GM12865 (cell line): ENCODE measurements around the gene MRPL58.
"Not testable (repeated sequence)": the region's sequence is repeated elsewhere in the genome, so short reads cannot be mapped to it uniquely, and the experiment has no call there.

ENCODE experiments used
- DNase-seq: peaks from one replicate; pipeline ENCODE4 v3.0.0; 2010; ENCODE audit warnings: low read depth
- H3K4me3 ChIP-seq: 2 replicates; pipeline ENCODE4 v1.5.1; 2011; ENCODE audit warnings: mild to moderate bottlenecking, low read depth, low read length, control low read depth
- TF ChIP-seq, protein P1 (sequence below): IDR thresholded peaks from 2 replicates; pipeline ENCODE4 v1.5.1; 2011; ENCODE audit warnings: low read length, control low read depth, low read depth, inconsistent platforms; ENCODE audit not compliant: insufficient read depth; ENCODE audit errors: missing control alignments

Gene MRPL58

GRCh38 chr17:75012346-75013091, at the start of gene MRPL58:
Gene MRPL58 (plus strand): TSS chr17:75012670. CDS start chr17:75012687, 17 bp downstream.
- TF ChIP-seq, protein P1, sequence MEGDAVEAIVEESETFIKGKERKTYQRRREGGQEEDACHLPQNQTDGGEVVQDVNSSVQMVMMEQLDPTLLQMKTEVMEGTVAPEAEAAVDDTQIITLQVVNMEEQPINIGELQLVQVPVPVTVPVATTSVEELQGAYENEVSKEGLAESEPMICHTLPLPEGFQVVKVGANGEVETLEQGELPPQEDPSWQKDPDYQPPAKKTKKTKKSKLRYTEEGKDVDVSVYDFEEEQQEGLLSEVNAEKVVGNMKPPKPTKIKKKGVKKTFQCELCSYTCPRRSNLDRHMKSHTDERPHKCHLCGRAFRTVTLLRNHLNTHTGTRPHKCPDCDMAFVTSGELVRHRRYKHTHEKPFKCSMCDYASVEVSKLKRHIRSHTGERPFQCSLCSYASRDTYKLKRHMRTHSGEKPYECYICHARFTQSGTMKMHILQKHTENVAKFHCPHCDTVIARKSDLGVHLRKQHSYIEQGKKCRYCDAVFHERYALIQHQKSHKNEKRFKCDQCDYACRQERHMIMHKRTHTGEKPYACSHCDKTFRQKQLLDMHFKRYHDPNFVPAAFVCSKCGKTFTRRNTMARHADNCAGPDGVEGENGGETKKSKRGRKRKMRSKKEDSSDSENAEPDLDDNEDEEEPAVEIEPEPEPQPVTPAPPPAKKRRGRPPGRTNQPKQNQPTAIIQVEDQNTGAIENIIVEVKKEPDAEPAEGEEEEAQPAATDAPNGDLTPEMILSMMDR: peak; percentile 46
- DNase-seq: peak; percentile 94
- H3K4me3 ChIP-seq: peak within 1 kb of the TSS; percentile 97

DNA sequence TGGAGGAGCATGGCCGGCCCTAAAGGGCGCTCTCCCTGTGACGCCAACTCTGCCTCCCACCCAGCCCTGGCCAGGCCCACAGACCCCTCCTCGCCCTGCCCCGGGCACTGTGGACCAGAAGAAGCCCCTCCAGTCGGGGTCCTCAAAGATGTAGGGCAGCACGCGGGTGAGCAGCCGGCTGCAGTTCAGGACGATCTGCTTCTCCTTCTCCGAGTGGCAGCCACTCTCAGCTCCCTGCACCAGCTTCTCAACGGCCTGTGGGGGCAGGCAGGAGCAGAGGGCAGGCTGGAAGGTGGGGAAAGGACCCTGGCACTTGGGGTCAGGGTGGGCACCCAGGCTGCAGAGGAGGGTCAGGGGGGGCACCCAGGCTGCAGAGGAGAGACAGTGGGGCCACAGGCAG, 48.8 kb upstream of the MRPL58 start:
- DNase-seq: no peak
- no peak overlapping the region for H3K4me3 ChIP-seq
- TF ChIP-seq, protein P1: peak; percentile 18

DNA sequence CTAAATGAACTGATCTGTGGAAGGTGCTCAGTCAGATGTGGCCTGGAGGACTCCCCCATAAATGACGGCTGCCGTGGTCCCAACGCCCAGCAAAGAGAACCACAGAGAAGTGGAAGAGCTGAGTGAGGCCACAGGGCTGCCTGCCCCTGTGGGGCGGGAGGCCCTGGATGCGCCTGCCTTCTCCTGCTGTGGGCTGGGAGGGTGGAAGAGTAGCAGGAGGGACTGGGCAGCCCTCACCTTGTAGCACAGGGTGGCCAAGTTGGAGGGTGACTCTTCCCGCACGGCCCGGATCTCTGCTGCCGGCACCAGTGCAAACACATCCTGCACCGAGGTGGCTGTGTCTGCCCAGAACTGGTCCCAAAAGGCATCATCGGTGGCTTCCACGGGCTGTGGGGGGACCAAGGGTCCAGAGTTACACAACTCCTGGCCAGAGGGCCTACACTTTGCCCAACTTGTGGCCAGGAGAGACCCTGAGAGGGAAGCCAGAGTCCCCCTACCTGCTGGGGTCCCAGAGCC, 48.2 kb upstream of the MRPL58 start:
- no peak overlapping the region for H3K4me3 ChIP-seq
- TF ChIP-seq, protein P1: no peak
- DNase-seq: no peak

- DNase-seq: no peak
- TF ChIP-seq, protein P1: no peak
- H3K4me3 ChIP-seq: no peak overlapping the region
Observed at GRCh38 chr17:74964988-74965622, 47.4 kb upstream of the MRPL58 start.

DNA sequence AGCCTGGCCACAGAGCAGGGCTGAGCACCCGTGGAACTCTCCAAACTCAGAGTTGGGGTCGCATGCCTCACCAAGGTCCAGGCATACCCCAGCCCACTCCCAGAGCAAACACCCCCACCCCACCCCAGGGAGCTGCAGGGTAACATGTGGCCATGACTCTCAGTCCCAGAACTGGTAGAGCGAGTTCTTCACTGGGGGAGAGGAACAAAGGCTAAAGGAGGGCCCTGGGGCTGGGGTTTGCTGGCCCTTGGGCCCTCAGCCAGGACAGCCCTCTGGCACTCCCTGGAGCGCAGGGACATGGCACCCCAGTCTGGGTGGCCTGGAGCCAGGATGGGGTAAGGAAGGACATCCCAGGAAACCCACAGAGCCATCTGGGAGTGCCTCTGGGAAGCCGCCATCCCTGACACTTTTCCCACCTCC, 44.1 kb upstream of the MRPL58 start:
- TF ChIP-seq, protein P1: no peak
- no peak for DNase-seq
- H3K4me3 ChIP-seq: no peak overlapping the region

DNA sequence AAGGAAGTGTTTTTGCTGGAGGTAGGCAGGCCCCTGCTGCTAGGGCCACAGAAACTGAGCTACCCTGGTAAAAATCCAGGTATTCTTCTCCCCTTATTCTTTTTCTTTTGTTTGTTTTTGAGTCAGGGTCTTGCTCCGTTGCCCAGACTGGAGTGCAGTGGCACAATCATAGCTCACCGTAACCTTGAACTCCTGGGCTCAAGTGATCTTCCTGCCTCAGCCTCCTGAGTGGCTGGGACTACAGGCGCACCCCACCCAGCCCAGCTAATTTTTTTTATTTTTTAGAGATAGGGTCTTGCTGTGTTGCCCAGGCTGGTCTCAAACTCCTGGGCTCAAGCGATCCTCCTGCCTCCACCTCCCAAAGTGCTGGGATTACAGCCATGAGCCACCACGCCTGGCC, 43.0 kb upstream of the MRPL58 start:
- not testable (repeated sequence) for H3K4me3 ChIP-seq, DNase-seq

DNA sequence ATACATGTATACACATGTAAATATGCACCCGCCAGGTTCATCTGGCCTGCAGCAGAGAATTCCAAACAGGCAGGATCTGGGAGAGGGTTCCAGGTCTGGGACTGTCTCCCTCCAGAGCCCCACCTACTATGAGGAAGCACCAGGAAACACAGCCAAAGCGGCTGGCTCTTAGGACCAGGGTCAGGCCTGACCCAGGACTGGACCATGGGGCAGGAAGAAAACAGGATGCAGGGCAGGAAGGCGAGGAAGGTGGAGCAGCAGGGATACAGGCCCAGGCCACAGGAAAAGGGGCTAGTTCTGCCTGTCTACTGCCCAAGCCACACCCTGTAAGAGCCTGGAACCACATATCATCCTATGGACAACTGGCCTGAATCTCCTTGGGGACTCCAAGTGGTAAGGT, 42.1 kb upstream of the MRPL58 start:
- no peak for DNase-seq
- TF ChIP-seq, protein P1: no peak
- H3K4me3 ChIP-seq: no peak overlapping the region
